Measurements from ENCODE around the gene TNS1.
A peak's percentile ranks its signal among the peaks of the same experiment; 100 is the strongest.

The TNS1 gene

DNA sequence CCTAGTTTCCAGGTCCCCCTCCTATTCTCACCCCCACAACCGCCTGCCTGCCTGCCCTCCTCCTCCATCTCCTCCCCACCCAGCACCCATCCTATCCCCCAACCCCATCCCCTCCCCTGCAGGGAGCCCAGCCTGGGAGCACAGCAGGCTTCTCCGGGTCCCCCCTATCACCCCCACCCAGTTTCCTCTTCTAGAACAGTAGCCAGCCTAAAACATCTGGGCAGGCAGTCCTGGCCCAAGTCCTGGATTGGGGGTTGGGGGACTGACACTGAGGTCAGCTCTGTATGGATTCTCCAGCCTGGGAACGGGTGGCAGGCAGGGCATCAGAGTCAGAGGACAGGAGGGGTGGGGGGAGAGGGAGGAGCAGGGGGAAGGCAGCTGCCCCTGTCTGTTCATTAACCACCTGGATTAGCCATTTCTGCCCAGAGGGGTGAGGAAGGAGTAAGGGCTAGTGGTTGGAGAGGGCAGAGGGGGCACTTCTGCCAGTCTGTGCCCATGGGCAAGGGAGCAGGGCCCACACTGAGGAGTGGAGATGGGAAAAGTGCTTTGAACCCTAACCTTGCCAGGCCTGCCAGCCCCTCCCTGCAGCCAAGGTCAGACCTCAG is 60.0 kb downstream of the TNS1 start:
- DNase-seq (ENCODE audit: low spot score): no peak

- DNase-seq (ENCODE audit: low spot score): no peak
These were observed 60.7 kb downstream of the TNS1 start for GRCh38 chr2:217941886-217942728.

DNA sequence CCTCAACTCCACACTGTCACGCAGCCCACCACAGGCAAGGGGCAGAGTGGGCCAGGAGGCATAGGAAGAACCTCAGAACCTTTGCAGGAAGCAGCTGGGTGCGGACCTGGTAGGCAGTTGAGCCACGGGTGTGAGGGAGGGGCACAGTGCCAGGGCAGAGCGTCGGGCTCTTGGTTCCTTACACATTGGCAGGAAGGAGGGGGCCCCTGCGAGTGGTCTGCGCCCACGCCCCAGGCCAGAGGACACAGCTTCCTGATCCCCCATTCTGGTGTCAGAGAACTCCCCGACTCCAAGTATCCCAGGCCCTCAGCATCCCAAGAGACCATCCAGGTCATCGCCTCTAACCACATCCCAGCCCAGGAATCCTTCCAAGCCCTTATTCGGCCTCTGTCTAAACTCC is 61.5 kb downstream of the TNS1 start:
- DNase-seq (ENCODE audit: low spot score): no peak

DNA sequence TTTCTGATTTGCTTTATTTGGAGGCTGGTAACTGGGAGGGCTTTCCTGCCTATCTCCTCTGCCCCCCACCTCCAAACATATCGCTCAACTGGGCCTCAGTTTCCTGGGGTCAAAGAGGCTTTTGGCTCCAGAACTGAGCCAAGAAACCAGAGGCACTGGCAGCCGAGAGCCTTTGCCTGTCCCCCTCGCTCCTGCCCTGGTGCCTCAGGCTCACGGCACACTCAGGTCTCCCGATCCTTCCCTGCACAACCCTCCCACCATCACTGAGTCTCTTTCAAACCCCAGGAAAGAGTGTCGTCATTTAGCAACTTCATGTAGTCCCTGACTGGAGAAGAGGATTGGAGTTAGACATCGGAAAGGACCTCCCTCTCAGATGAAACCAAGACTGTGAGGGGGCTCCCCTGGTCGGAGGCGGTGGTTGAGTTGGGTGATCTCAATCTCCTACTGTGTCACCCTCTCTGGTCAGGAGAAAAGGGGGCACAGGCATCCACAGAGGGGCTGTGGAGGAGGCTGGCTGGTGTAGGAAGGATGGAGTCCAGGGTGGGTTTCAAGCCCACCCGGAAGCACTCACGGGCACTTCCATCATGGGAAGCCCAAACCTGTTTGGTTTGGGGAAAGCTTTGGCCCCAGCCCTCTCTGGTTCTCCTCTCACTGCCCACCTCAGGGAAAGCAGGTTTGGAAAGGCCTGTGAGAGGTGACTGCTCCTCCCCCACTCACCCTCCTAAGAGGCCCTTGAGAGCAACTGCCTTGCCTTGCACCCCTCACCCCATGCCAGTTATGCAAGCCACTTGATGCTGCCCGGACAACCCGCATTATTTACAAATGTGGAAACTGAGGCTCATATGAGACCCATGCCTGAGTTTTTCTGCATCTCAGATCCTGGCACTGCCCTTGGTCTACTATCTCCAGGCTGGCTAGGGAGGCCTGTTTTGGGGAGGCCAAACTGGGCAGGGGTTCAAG is 62.3 kb downstream of the TNS1 start:
- DNase-seq (ENCODE audit: low spot score): no peak

DNA sequence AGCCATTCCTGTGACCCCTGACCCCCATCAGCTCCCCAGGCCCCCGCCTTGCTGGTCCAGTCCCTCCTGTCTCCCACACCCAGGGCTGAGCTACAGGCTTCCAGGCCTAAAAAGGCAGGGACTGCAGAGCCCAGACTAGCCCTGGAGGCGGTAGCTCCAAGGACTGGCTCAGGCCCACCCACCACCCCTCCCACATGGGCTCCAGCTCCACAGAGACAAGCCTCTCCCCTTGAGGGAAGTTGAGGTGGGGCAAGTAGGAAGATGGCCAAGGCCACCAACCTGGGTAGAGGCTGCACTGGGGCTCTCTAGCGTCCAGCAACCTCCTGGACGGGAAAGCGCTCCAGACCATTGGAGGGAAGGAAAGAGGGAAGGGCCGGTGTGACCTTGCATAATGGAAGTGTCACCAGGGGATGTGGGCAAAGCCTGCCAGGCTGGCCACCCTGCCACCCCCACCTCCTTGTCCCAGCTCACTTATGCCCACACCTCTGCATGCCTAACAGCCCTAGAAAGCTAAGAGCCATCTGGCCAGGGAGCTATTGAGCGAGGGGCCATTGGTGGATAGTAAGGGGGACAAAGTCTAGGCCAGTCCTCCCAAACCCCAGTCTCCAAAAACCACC is 63.1 kb downstream of the TNS1 start:
- no peak for DNase-seq (ENCODE audit: low spot score)

DNA sequence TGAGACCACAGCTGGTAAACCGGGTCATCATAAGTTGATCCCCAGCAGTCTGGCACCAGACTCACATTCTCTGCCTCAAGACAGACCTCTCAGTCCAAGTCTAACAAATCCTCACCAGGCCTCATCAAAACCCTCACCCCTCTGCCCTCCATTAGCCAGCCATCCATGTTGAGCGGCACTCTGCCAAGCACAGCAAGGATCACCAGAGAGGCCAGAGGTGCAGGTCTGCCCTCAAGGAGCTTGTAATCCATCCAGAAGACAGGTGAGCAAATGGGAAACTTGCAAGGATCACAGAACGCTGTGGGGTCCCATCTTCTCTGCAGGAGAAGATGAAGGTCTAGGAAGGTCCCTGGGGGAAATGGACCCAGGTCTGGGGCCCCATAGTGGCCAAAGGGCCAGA is 63.6 kb downstream of the TNS1 start:
- no peak for DNase-seq (ENCODE audit: low spot score)

- DNase-seq (ENCODE audit: low spot score): no peak
These were observed 64.8 kb downstream of the TNS1 start for GRCh38 chr2:217938036-217938435.

GRCh38 chr2:217937446-217937845 is 65.3 kb downstream of the TNS1 start:
- no peak for DNase-seq (ENCODE audit: low spot score)

- DNase-seq (ENCODE audit: low spot score): no peak
These were observed 65.8 kb downstream of the TNS1 start for GRCh38 chr2:217936952-217937351.

GRCh38 chr2:217935901-217936684 is 66.7 kb downstream of the TNS1 start:
- DNase-seq (ENCODE audit: low spot score): peak; percentile 63

DNA sequence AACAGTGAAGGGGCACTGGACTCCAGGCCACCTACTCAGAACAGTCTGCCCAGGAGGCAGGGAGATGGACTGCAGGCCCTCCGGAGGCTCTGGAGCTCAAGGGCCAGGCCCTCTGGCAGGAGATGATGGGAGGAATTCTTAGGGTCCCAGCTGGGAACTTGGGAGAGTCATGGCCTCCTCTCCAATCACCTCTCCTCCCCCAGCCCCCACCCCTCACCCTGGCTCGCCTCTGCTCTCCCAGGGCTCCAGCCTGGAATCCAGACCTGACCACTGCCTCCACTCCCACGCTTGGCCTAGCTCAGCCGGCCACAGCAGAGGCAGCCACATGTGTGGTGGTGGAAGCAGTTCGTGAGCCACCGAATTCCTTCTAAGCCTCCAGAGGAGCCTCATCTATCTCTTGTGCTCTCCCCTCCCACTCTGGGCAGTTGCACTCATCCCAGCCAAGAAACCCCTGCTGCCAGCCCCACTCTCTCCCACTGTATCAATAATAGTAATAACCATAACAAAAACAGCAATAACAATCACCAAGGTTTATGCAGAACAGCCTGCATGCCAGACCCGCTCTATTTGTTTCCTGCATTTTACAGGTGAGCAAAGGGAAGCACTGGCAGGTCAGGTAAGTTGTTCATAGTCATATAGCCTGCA is 67.4 kb downstream of the TNS1 start:
- peak; percentile 41 for DNase-seq (ENCODE audit: low spot score)

GRCh38 chr2:217934321-217935131 is 68.3 kb downstream of the TNS1 start:
- peak; percentile 95 for DNase-seq (ENCODE audit: low spot score)

DNA sequence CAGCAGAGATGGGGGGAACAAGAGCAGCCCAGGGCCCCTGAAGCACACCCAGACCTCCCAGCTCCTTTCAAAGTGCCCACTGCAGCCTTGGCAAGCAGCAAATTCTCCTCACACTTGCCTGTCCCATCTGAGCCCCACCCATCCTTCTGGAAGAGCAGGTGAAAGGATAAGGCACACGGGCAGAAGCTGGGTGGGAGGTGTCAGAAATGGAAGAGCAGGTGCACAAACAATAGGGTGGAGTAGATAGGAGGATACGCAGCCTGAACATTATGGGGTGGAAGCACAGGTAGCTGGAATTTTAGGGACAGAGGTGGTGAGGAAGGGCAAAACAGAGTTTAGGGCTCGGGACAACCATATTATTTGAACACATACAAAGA is 69.2 kb downstream of the TNS1 start:
- DNase-seq (ENCODE audit: low spot score): no peak

- no peak for DNase-seq (ENCODE audit: low spot score)
These were observed 69.8 kb downstream of the TNS1 start for GRCh38 chr2:217932803-217933616.

DNA sequence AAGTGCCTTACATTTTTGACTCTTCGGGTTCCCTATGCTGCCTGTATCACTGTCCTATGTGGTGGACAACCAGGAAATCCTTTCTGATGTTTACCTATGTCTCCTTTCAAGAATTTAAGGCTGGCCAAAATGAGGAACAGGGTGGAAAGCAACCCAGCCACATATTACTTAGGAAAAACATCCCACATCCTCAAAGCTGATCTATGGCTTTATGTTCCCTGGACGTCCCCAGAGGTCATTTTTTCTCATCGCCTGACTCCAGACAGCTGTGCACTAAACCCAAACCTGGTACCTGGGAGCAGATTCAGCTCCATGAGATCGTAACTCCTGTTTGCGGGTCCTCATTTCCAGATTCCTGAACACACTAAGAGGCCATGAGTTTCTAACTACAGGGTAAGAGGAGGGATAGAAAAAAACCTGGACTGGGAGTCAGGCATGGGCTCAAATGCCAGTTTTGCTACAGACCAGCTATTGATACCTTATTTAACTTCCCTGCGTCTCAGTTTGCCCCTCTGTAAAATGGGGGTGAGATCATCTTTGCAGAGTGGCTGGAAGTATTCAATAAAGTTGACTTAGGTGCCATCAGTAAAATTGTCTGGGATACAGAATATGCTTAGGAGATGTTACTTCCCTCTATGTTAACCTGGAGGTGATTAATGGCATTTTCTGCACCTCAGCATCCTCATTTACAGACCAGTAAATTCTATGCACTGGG is 70.8 kb downstream of the TNS1 start:
- DNase-seq (ENCODE audit: low spot score): no peak

GRCh38 chr2:217930761-217931563 is 71.8 kb downstream of the TNS1 start:
- DNase-seq (ENCODE audit: low spot score): no peak

Measured in AG08395 (cell line).